Measurements from ENCODE around the gene C4BPA.

Gene C4BPA

GRCh38 chr1:207124389-207124788 is 20.4 kb downstream of the C4BPA start:
- DNase-seq (ENCODE audit: low spot score) = no peak

GRCh38 chr1:207128336-207128921 is 24.4 kb downstream of the C4BPA start:
- no peak for DNase-seq (ENCODE audit: low spot score)

GRCh38 chr1:207129053-207129452 is 25.0 kb downstream of the C4BPA start:
- DNase-seq (ENCODE audit: low spot score) = no peak

- no peak for DNase-seq (ENCODE audit: low spot score)
Measured at GRCh38 chr1:207130252-207131036, 26.4 kb downstream of the C4BPA start.

GRCh38 chr1:207131163-207131562 is 27.1 kb downstream of the C4BPA start:
- DNase-seq (ENCODE audit: low spot score) = no peak

GRCh38 chr1:207134581-207134980 is 30.5 kb downstream of the C4BPA start:
- no peak for DNase-seq (ENCODE audit: low spot score)

GRCh38 chr1:207139616-207140015 is 35.6 kb downstream of the C4BPA start:
- DNase-seq (ENCODE audit: low spot score) = no peak

- no peak for DNase-seq (ENCODE audit: low spot score)
Measured at GRCh38 chr1:207140536-207140935, 36.5 kb downstream of the C4BPA start.

GRCh38 chr1:207145401-207146058 is 41.5 kb downstream of the C4BPA start:
- DNase-seq (ENCODE audit: low spot score) = no peak

- DNase-seq (ENCODE audit: low spot score) = no peak
Measured at GRCh38 chr1:207151920-207152319, 47.9 kb downstream of the C4BPA start.

- DNase-seq (ENCODE audit: low spot score) = no peak
Measured at GRCh38 chr1:207152792-207153468, 48.9 kb downstream of the C4BPA start.

- no peak for DNase-seq (ENCODE audit: low spot score)
Measured at GRCh38 chr1:207155028-207155427, 51.0 kb downstream of the C4BPA start.

GRCh38 chr1:207156095-207156494 is 52.1 kb downstream of the C4BPA start:
- no peak for DNase-seq (ENCODE audit: low spot score)

GRCh38 chr1:207156826-207157225 is 52.8 kb downstream of the C4BPA start:
- DNase-seq (ENCODE audit: low spot score) = no peak

- DNase-seq (ENCODE audit: low spot score) = no peak
Measured at GRCh38 chr1:207164086-207164485, 60.1 kb downstream of the C4BPA start.

GRCh38 chr1:207172321-207172720 is 68.3 kb downstream of the C4BPA start:
- DNase-seq (ENCODE audit: low spot score) = no peak

- no peak for DNase-seq (ENCODE audit: low spot score)
Measured at GRCh38 chr1:207172885-207173284, 68.9 kb downstream of the C4BPA start.

GRCh38 chr1:207173396-207173795 is 69.4 kb downstream of the C4BPA start:
- no peak for DNase-seq (ENCODE audit: low spot score)

GRCh38 chr1:207174913-207175312 is 70.9 kb downstream of the C4BPA start:
- DNase-seq (ENCODE audit: low spot score) = no peak

- no peak for DNase-seq (ENCODE audit: low spot score)
Measured at GRCh38 chr1:207179036-207179435, 75.0 kb downstream of the C4BPA start.

- DNase-seq (ENCODE audit: low spot score) = no peak
Measured at GRCh38 chr1:207181847-207182246, 77.8 kb downstream of the C4BPA start.

- DNase-seq (ENCODE audit: low spot score) = no peak
Measured at GRCh38 chr1:207186503-207186902, 82.5 kb downstream of the C4BPA start.

GRCh38 chr1:207188901-207189300 is 84.9 kb downstream of the C4BPA start:
- DNase-seq (ENCODE audit: low spot score) = no peak
